Endothelial cell of umbilical vein (primary cell): Measurements from ENCODE around the gene CPHXL2. TPM values are rescaled to one million over a fixed set of nuclear protein-coding genes. Genes with fewer than 3 reads are reported as not detected.

ENCODE experiments used
- BruUV-seq: library from RNA; stranded (reverse); fragments of 400-500 nt; replicated peaks from 2 replicates; lab custom pipeline; 2021; lab: Mats Ljungman, UMichigan
- CTCF ChIA-PET: fragments of 300-600, 350-600 bp; sonication (Branson Sonifier 250); formaldehyde crosslinking; loops from one replicate; lab custom pipeline; 2021; ENCODE audit warnings: antibody characterized with exemption, inconsistent platforms; lab: Charles Lee
- POLR2A ChIA-PET: fragments of 300-600, 350-600 bp; sonication (Branson Sonifier 250); formaldehyde crosslinking; loops from one replicate; lab custom pipeline; 2021; ENCODE audit warnings: antibody characterized with exemption, inconsistent platforms; lab: Charles Lee
- DNase-seq: peaks from one replicate; pipeline ENCODE4 v3.0.0-alpha.2; 2011; ENCODE audit warnings: low read depth, low spot score
- FAIRE-seq: peaks from 2 replicates; lab custom pipeline; 2011; peaks lifted over from hg19 to GRCh38; lab: Jason Lieb, UNC
- H2AFZ ChIP-seq: 2 replicates; pipeline ENCODE4 v1.6.0; 2012; ENCODE audit warnings: low read depth, low read length, control low read depth, inconsistent platforms
- H3K27ac ChIP-seq: 2 replicates; pipeline ENCODE4 v1.5.1; 2011; ENCODE audit warnings: low read depth, mild to moderate bottlenecking, control low read depth, low read length, moderate library complexity; ENCODE audit not compliant: insufficient read depth
- H3K27me3 ChIP-seq, 2 experiments: 2 replicates each; pipeline versions ENCODE4 v1.6.0 to v1.6.1; 2011; ENCODE audit warnings: low read length in 2 of 2, mixed read lengths in 1 of 2; ENCODE audit not compliant: control insufficient read depth in 2 of 2, insufficient read depth in 2 of 2
- H3K36me3 ChIP-seq, 2 experiments: 2 replicates in 1 of 2; 3 replicates in 1 of 2; pipeline ENCODE4 v1.5.1; 2011; ENCODE audit warnings: low read length in 2 of 2, mild to moderate bottlenecking in 1 of 2, moderate library complexity in 1 of 2; ENCODE audit not compliant: control insufficient read depth in 2 of 2, insufficient read depth in 2 of 2; ENCODE audit errors: extremely low read depth in 1 of 2
- H3K4me1 ChIP-seq: 3 replicates; pipeline ENCODE4 v1.5.1; 2011; ENCODE audit warnings: mild to moderate bottlenecking, low read length; ENCODE audit not compliant: control insufficient read depth, insufficient read depth; ENCODE audit errors: extremely low read depth
- H3K4me2 ChIP-seq: 2 replicates; pipeline ENCODE4 v1.6.1; 2011; ENCODE audit warnings: low read length, control low read depth, mixed read lengths; ENCODE audit not compliant: insufficient read depth
- H3K4me3 ChIP-seq, 3 experiments: fragments of 200-600 bp in 1 of 3; sonication (generic), shearing (Covaris generic) in 1 of 3; replicated peaks in 1 of 3; 2 replicates each; pipeline ENCODE4 v1.5.1; 2011 to 2016; ENCODE audit warnings: control low read depth in 3 of 3, low read length in 3 of 3, mild to moderate bottlenecking in 2 of 3, inconsistent platforms in 1 of 3, low read depth in 1 of 3, moderate library complexity in 1 of 3; ENCODE audit not compliant: insufficient read depth in 1 of 3
- H3K79me2 ChIP-seq: 2 replicates; pipeline ENCODE4 v1.6.0; 2012; ENCODE audit warnings: low read length, inconsistent platforms; ENCODE audit not compliant: control insufficient read depth, insufficient read depth
- H3K9ac ChIP-seq: replicated peaks from 2 replicates; pipeline ENCODE3; 2011; ENCODE audit warnings: low read length, control low read depth; ENCODE audit not compliant: insufficient read depth; ENCODE audit errors: extremely low read depth
- H3K9me1 ChIP-seq: replicated peaks from 3 replicates; pipeline ENCODE4 v1.6.0; 2011; ENCODE audit warnings: mild to moderate bottlenecking, low read length; ENCODE audit not compliant: control insufficient read depth, insufficient read depth; ENCODE audit errors: extremely low read depth
- H3K9me3 ChIP-seq: replicated peaks from 2 replicates; pipeline ENCODE4 v1.5.1; 2012; ENCODE audit warnings: low read length, inconsistent platforms; ENCODE audit not compliant: control insufficient read depth, insufficient read depth
- H4K20me1 ChIP-seq: replicated peaks from 2 replicates; pipeline ENCODE3; 2011; ENCODE audit warnings: mild to moderate bottlenecking, low read length; ENCODE audit not compliant: control insufficient read depth, insufficient read depth; ENCODE audit errors: extremely low read depth
- CTCF ChIP-seq, 2 donors: IDR thresholded peaks; 1 replicate in 1 of 2; 2 replicates in 1 of 2; pipeline ENCODE4 v1.5.1; 2011; ENCODE audit warnings: low read length in 2 of 2, mild to moderate bottlenecking in 2 of 2, moderate library complexity in 2 of 2, control low read depth in 1 of 2, inconsistent platforms in 1 of 2, low read depth in 1 of 2; ENCODE audit not compliant: insufficient read depth in 1 of 2; ENCODE audit errors: extremely low read depth in 1 of 2
- EZH2 ChIP-seq: IDR thresholded peaks from 2 replicates; pipeline ENCODE4 v1.6.1; 2012; ENCODE audit warnings: borderline replicate concordance, low read depth, mild to moderate bottlenecking, moderate library complexity, low read length, inconsistent platforms; ENCODE audit not compliant: severe bottlenecking
- FOS ChIP-seq: IDR thresholded peaks from 2 replicates; pipeline ENCODE4 v1.6.1; 2011; ENCODE audit warnings: mild to moderate bottlenecking, low read length, moderate library complexity, borderline replicate concordance; ENCODE audit not compliant: insufficient read depth
- GATA2 ChIP-seq: IDR thresholded peaks from 2 replicates; pipeline ENCODE4 v1.7.0; 2011; ENCODE audit warnings: low read depth, mild to moderate bottlenecking, moderate library complexity, mixed read lengths, low read length; ENCODE audit not compliant: insufficient read length, insufficient read depth
- JUN ChIP-seq: IDR thresholded peaks from 2 replicates; pipeline ENCODE4 v1.6.1; 2011; ENCODE audit warnings: borderline replicate concordance, low read depth; ENCODE audit not compliant: insufficient read length, insufficient read depth
- MAX ChIP-seq: IDR thresholded peaks from 2 replicates; pipeline ENCODE4 v1.6.1; 2011; ENCODE audit not compliant: insufficient read depth, insufficient read length
- POLR2AphosphoS5 ChIP-seq: IDR thresholded peaks from 2 replicates; pipeline ENCODE4 v1.6.1; 2012; ENCODE audit warnings: low read depth, mild to moderate bottlenecking, control low read depth, low read length, moderate library complexity; ENCODE audit not compliant: insufficient read depth
- dilution Hi-C: fragments of 300-500 bp; cut with MboI; formaldehyde crosslinking; loops from one replicate; pipeline ENCODE4 v1.15.0; 2019; ENCODE audit warnings: low sequenced_read_pairs; ENCODE audit not compliant: extremely low pct_ligation_motif_present
- intact Hi-C: fragments of 100-400 bp; cut with micrococcal nuclease; formaldehyde crosslinking; loops from one replicate; pipeline ENCODE4 v1.10.0; 2022
- polyA plus RNA-seq, 4 experiments: library from polyadenylated mRNA; depleted of rRNA in 3 of 4; stranded (reverse) in 3 of 4; unstranded in 1 of 4; fragments of >200 nt; gene quantifications; 2 replicates each; pipeline versions ENCODE4 v1.2.1 to v1.2.3, GENCODE V29; 2011 to 2012; ENCODE audit warnings: missing spikeins in 1 of 4
- total RNA-seq: library from RNA; stranded (reverse); gene quantifications from 2 replicates; pipeline ENCODE4 v1.2.3, GENCODE V29; 2021

Gene CPHXL2
- total and polyA plus RNA-seq, 2 donors (not counting 3 experiments of a cell fraction or from before 2014, with no cell fraction given) = not detected

- BruUV-seq = no TSS peak
- CTCF ChIA-PET = interaction anchor here (0.6 to 0.7 kb wide), 2 partner anchors 98 to 111 kb away, joined by 3 read pairs; no protein-coding TSS in a partner anchor
- H3K9me1 ChIP-seq = no peaks in the 10 kb centered on the region
- TF ChIP-seq CTCF (IDR thresholded peaks at IDR 0.05; ENCODE audit: extremely low read depth in 1 of 2, insufficient read depth in 1 of 2, low read depth in 1 of 2, low read length in 2 of 2) = no peak
- no peak for TF ChIP-seq MAX
- TF ChIP-seq GATA2 = no peak
- no peak for TF ChIP-seq POLR2AphosphoS5
- TF ChIP-seq JUN = no peak
- TF ChIP-seq FOS = no peak
- no peak for TF ChIP-seq EZH2
- peaks cover 17% of the 10 kb centered on the region in 2 experiments for H3K36me3 ChIP-seq
- DNase-seq = no peak
- H3K9ac ChIP-seq = no peak overlapping the region
- peaks cover 3% of the 10 kb centered on the region for H4K20me1 ChIP-seq
- no peaks in the 10 kb centered on the region for H3K27me3 ChIP-seq
- H3K79me2 ChIP-seq = no peaks in the 10 kb centered on the region
- no peak overlapping the region for H2AFZ ChIP-seq
- peaks cover 15% of the 10 kb centered on the region for H3K4me1 ChIP-seq
- no peak overlapping the region for H3K27ac ChIP-seq
- no peak for FAIRE-seq
- no peaks in the 10 kb centered on the region for H3K9me3 ChIP-seq
- no peak overlapping the region for H3K4me2 ChIP-seq
- no peak overlapping the region for H3K4me3 ChIP-seq
- dilution Hi-C loops (no loop called here), intact Hi-C loops (no loop called here)
- POLR2A ChIA-PET = no interaction called here
Observed at GRCh38 chr16:75660321-75660720, 16.5 kb downstream of the CPHXL2 start.
